Activated CD4-positive, alpha-beta T cell treated with anti-CD3 and anti-CD28 coated beads, Interleukin-2, Interleukin-6, amounts not matched to agents 100 ng/mL and 50 ng/mL, durations not matched to agents 16 hours and 8 hours (primary cell): ENCODE data around the gene GRIN2A.

ENCODE experiments used
- DNase-seq: peaks from one replicate; pipeline ENCODE4 v3.0.0-alpha.2; 2020

GRIN2A gene

GRCh38 chr16:9846362-9847099 lies 335.7 kb downstream of the GRIN2A start:
- no peak for DNase-seq

GRCh38 chr16:9845661-9846361 lies 336.4 kb downstream of the GRIN2A start:
- no peak for DNase-seq

- DNase-seq: no peak
Measured at GRCh38 chr16:9844361-9844760, 337.9 kb downstream of the GRIN2A start.

- DNase-seq: no peak
Measured at GRCh38 chr16:9843424-9844018, 338.7 kb downstream of the GRIN2A start.

GRCh38 chr16:9840761-9841665 lies 341.2 kb downstream of the GRIN2A start:
- no peak for DNase-seq

- DNase-seq: no peak
Measured at GRCh38 chr16:9837481-9837880, 344.7 kb downstream of the GRIN2A start.

- DNase-seq: no peak
Measured at GRCh38 chr16:9836118-9836736, 346.0 kb downstream of the GRIN2A start.

GRCh38 chr16:9827062-9827752 lies 355.0 kb downstream of the GRIN2A start:
- no peak for DNase-seq

GRCh38 chr16:9826656-9827055 lies 355.6 kb downstream of the GRIN2A start:
- no peak for DNase-seq

- no peak for DNase-seq
Measured at GRCh38 chr16:9824200-9825068, 357.8 kb downstream of the GRIN2A start.

- no peak for DNase-seq
Measured at GRCh38 chr16:9823510-9823909, 358.7 kb downstream of the GRIN2A start.

- no peak for DNase-seq
Measured at GRCh38 chr16:9821970-9822369, 360.3 kb downstream of the GRIN2A start.

GRCh38 chr16:9821331-9821730 lies 360.9 kb downstream of the GRIN2A start:
- no peak for DNase-seq

GRCh38 chr16:9820476-9821246 lies 361.6 kb downstream of the GRIN2A start:
- DNase-seq: no peak

- no peak for DNase-seq
Measured at GRCh38 chr16:9818702-9819101, 363.5 kb downstream of the GRIN2A start.

GRCh38 chr16:9817586-9817985 lies 364.6 kb downstream of the GRIN2A start:
- no peak for DNase-seq

- DNase-seq: no peak
Measured at GRCh38 chr16:9816644-9817043, 365.6 kb downstream of the GRIN2A start.

- DNase-seq: no peak
Measured at GRCh38 chr16:9813665-9814064, 368.6 kb downstream of the GRIN2A start.

GRCh38 chr16:9808210-9808609 lies 374.0 kb downstream of the GRIN2A start:
- no peak for DNase-seq

- DNase-seq: no peak
Measured at GRCh38 chr16:9807302-9807701, 374.9 kb downstream of the GRIN2A start.
